NCI-H2081 (cell line): ENCODE measurements around the gene HELB.

Experiments
- DNase-seq, 2 experiments: peaks; one replicate each; lab custom pipeline; 2025; lab: John Stamatoyannopoulos, UW

The HELB gene

GRCh38 chr12:66301944-66302826 lies at the start of gene HELB:
HELB (plus strand) TSS chr12:66302493; CDS start chr12:66302604, 111 bp downstream.
- DNase-seq = peak; percentile 97

GRCh38 chr12:66252771-66253170 lies 49.5 kb upstream of the HELB start:
- no peak for DNase-seq

- DNase-seq = no peak
Observed at GRCh38 chr12:66255737-66256136, 46.6 kb upstream of the HELB start.

- DNase-seq = no peak
Observed at GRCh38 chr12:66258011-66258410, 44.3 kb upstream of the HELB start.

- no peak for DNase-seq
Observed at GRCh38 chr12:66262737-66263136, 39.6 kb upstream of the HELB start.

- DNase-seq = no peak
Observed at GRCh38 chr12:66268562-66268961, 33.7 kb upstream of the HELB start.

- no peak for DNase-seq
Observed at GRCh38 chr12:66269142-66269541, 33.2 kb upstream of the HELB start.

- peak; percentile 5 to 32 for DNase-seq
Observed at GRCh38 chr12:66269757-66270383, 32.4 kb upstream of the HELB start.

- DNase-seq = no peak
Observed at GRCh38 chr12:66270613-66271012, 31.7 kb upstream of the HELB start.

- no peak for DNase-seq
Observed at GRCh38 chr12:66272650-66273049, 29.6 kb upstream of the HELB start.

GRCh38 chr12:66273147-66273546 lies 29.1 kb upstream of the HELB start:
- DNase-seq = no peak

- DNase-seq = no peak
Observed at GRCh38 chr12:66275040-66275439, 27.3 kb upstream of the HELB start.

- peak in 1 of 2 experiments; percentile 17 for DNase-seq
Observed at GRCh38 chr12:66279123-66279712, 23.1 kb upstream of the HELB start.

GRCh38 chr12:66280561-66280960 lies 21.7 kb upstream of the HELB start:
- DNase-seq = no peak

GRCh38 chr12:66282244-66282643 lies 20.0 kb upstream of the HELB start:
- no peak for DNase-seq

GRCh38 chr12:66287275-66287674 lies 15.0 kb upstream of the HELB start:
- no peak for DNase-seq

- no peak for DNase-seq
Observed at GRCh38 chr12:66288121-66288520, 14.2 kb upstream of the HELB start.

GRCh38 chr12:66289485-66289884 lies 12.8 kb upstream of the HELB start:
- DNase-seq = no peak

GRCh38 chr12:66290716-66291200 lies 11.5 kb upstream of the HELB start:
- no peak for DNase-seq

- DNase-seq = no peak
Observed at GRCh38 chr12:66296176-66296683, 6.1 kb upstream of the HELB start.

GRCh38 chr12:66297080-66297479 lies 5.2 kb upstream of the HELB start:
- no peak for DNase-seq

- DNase-seq = no peak
Observed at GRCh38 chr12:66297923-66298322, 4.4 kb upstream of the HELB start.

- no peak for DNase-seq
Observed at GRCh38 chr12:66302827-66303169, 505 bp downstream of the HELB start.
